ENCODE results near the gene FBXO31. TPM values are rescaled to one million over a fixed set of nuclear protein-coding genes. Genes with fewer than 3 reads are reported as not detected.

FBXO31 gene
- total RNA-seq, 1 donor from 2014 or later = 26.2 TPM

GRCh38 chr16:87356491-87356853, 27.1 kb downstream of the FBXO31 start:
- Histone ChIP-seq H3K9me3 (no peaks in the 10 kb centered on the region), H3K36me3 (peaks cover 53% of the 10 kb centered on the region), H3K4me3 (no peak overlapping the region), H3K27ac (no peak overlapping the region), H3K27me3 (ENCODE audit: low read depth) (no peaks in the 10 kb centered on the region), H3K4me1 (no peaks in the 10 kb centered on the region)
- TF ChIP-seq CTCF (IDR thresholded peaks at IDR 0.05) = no peak
- ATAC-seq (no peak), DNase-seq (no peak)
- intact Hi-C loops (cut with DNase I) = no loop called here

- intact Hi-C loops (cut with DNase I) = no loop called here
- no peak for ATAC-seq
- H3K36me3 ChIP-seq = peaks cover 37% of the 10 kb centered on the region
- no peak overlapping the region for H3K4me3 ChIP-seq
- H3K9me3 ChIP-seq = no peaks in the 10 kb centered on the region
- no peaks in the 10 kb centered on the region for H3K27me3 ChIP-seq (ENCODE audit: low read depth)
- no peak for DNase-seq
- no peak for TF ChIP-seq CTCF (IDR thresholded peaks at IDR 0.05)
- H3K4me1 ChIP-seq = no peaks in the 10 kb centered on the region
- no peak overlapping the region for H3K27ac ChIP-seq
Measured at GRCh38 chr16:87353613-87354012, 30.0 kb downstream of the FBXO31 start.

- TF ChIP-seq CTCF (IDR thresholded peaks at IDR 0.05) = no peak
- no peaks in the 10 kb centered on the region for H3K4me1 ChIP-seq
- ATAC-seq (no peak), DNase-seq (no peak)
- H3K9me3 ChIP-seq = no peaks in the 10 kb centered on the region
- intact Hi-C loops (cut with DNase I) = no loop called here
- no peak overlapping the region for H3K4me3 ChIP-seq
- peaks cover 33% of the 10 kb centered on the region for H3K36me3 ChIP-seq
- H3K27me3 ChIP-seq (ENCODE audit: low read depth) = no peaks in the 10 kb centered on the region
- no peak overlapping the region for H3K27ac ChIP-seq
Measured at GRCh38 chr16:87352818-87353217, 30.8 kb downstream of the FBXO31 start.

- no peak overlapping the region for H3K4me3 ChIP-seq
- no peak overlapping the region for H3K27ac ChIP-seq
- H3K36me3 ChIP-seq = peaks cover 30% of the 10 kb centered on the region
- no peaks in the 10 kb centered on the region for H3K9me3 ChIP-seq
- no peaks in the 10 kb centered on the region for H3K27me3 ChIP-seq (ENCODE audit: low read depth)
- no peaks in the 10 kb centered on the region for H3K4me1 ChIP-seq
- intact Hi-C loops (cut with DNase I) = no loop called here
- ATAC-seq = no peak
- no peak for DNase-seq
- TF ChIP-seq CTCF (IDR thresholded peaks at IDR 0.05) = no peak
Measured at GRCh38 chr16:87351320-87351698, 32.3 kb downstream of the FBXO31 start.

- no peak for ATAC-seq
- Histone ChIP-seq H3K9me3 (no peaks in the 10 kb centered on the region), H3K4me3 (no peak overlapping the region), H3K27me3 (ENCODE audit: low read depth) (no peaks in the 10 kb centered on the region), H3K27ac (no peak overlapping the region), H3K4me1 (peaks cover 1% of the 10 kb centered on the region), H3K36me3 (peaks cover 32% of the 10 kb centered on the region)
- no peak for TF ChIP-seq CTCF (IDR thresholded peaks at IDR 0.05)
- DNase-seq = no peak
- intact Hi-C loops (cut with DNase I) = no loop called here
Measured at GRCh38 chr16:87350681-87351319, 32.8 kb downstream of the FBXO31 start.

Measured in lower lobe of right lung (tissue), 2 donors.